OCI-LY3 (cell line): ENCODE results near the gene SOCS7.

Source experiments
- CTCF ChIP-seq: fragments of 200-600, 300-600 bp; sonication (generic); IDR thresholded peaks from 2 replicates; pipeline ENCODE4 v1.5.1; 2014; ENCODE audit warnings: antibody characterized with exemption, low read length, low read depth
- EZH2phosphoT487 ChIP-seq: fragments of 200-600 bp; shearing (Covaris generic); IDR thresholded peaks from 2 replicates; pipeline ENCODE4 v1.6.1; 2018; ENCODE audit warnings: antibody characterized with exemption, mixed run types, low read depth

- TF ChIP-seq CTCF = no peak
- TF ChIP-seq EZH2phosphoT487 = no peak
These were observed 2.0 kb downstream of the SOCS7 start for GRCh38 chr17:38353668-38354067.
